UCSD-AML1 (cell line): ENCODE measurements around the gene FAM153A.
"Not testable (repeated sequence)": the region's sequence is repeated elsewhere in the genome, so short reads cannot be mapped to it uniquely, and the experiment has no call there.

Experiments used
- DNase-seq: peaks from one replicate; lab custom pipeline; 2025; ENCODE audit not compliant: unreplicated experiment; lab: John Stamatoyannopoulos, UW

The FAM153A gene

DNA sequence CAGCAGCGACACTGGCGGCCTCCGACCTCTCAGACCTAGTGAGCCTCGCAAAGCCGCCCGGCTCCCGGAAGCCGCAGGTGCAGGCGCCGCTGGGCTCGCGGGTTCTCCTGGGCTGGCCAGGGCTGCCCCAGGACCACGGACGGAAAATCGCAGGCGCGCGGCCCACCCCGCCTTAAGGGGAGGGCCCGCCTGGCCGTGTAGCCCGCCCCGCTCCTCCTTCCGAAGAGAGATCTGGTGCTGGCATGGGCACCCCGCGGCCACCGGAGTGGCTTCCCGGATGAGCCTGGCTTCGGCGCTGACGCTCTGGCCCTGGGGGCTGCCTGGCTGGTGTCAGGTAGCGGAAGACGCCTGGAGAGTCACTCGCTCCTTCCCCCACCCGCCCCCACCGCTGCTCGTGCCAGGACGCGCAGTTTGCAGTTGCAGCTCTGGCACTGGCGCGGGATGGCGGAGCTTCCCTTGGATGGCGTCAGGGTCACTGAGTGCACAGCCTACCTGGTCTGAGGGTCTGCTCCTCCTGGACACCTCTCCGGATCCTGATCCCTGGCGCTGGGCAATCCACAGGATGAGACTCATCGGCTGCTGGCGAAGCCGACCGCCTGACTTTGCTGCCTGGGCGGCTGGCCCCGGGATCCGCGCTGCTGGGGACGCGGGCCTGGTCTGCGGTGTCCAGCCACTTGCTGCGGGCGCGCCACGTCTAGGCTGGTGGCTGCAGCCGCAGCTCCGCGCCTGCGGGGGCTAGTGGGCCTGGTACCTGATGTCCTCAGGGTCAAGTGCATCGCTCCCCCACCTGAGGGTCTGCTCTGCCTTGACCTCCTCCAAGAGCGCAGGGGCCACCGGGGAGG is at the start of gene FAM153A:
Gene FAM153A, minus strand, starts transcription at position 108 of the 842 bp plus-strand sequence.
- DNase-seq: not testable (repeated sequence)

DNA sequence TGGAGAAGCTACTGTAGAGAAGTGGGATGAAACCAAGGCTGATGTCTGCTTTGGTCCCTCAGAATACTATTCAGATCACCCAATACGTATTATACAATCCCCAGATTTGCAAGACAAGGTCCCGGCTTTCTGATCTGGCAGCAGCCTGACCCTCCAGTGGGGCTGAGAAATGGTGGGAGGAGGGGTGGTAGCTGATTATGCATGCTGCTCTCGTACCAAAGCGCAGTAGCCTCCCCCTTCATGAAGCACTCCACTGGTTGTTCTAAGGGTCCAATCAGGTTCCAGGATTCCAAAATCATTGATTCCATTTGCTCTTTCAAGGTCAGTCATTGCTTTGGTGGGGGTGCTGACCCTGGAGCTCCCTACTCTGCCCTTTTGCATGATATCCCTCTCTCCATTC is 49.6 kb upstream of the FAM153A start:
- DNase-seq: not testable (repeated sequence)

DNA sequence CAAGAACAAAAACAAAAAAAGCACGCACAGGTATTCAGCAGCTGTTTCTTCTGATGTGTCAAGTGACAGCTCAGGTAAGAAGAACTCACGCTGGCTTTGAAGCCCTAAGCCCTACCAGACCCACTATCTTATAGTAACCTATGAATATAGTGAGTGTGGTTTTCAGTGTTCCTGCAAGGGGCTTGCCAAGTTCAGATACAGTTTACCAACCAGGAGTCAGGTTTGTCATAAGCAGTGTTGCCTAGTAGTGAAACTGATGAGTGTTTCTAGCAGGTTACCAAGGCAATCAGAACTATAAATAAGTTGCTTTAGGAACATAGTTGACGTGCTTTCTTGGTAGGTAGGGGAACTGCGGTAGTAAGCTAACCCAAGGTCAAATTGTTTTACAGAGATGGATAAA is 43.4 kb upstream of the FAM153A start:
- not testable (repeated sequence) for DNase-seq

GRCh38 chr5:177824776-177825175 is 42.1 kb upstream of the FAM153A start:
- DNase-seq: not testable (repeated sequence)

DNA sequence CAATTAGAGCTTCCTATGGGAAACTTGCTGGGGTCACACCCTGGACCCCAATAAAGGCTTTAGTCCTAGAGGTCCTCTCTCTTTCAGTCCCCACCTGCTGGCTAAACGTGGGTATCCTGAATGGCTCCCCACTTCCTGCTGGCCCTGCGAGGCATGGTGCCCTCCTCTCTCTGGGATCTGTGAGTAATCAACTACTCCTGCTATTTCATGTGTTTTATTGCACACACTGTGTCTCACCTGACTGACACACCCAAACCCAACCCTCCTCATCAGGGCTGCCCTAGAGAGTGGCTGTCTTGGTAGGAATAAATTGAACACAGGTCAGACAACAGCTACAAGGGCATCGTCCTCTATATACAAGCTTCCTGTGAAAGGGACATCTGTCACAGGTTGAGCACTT is 39.8 kb upstream of the FAM153A start:
- not testable (repeated sequence) for DNase-seq

DNA sequence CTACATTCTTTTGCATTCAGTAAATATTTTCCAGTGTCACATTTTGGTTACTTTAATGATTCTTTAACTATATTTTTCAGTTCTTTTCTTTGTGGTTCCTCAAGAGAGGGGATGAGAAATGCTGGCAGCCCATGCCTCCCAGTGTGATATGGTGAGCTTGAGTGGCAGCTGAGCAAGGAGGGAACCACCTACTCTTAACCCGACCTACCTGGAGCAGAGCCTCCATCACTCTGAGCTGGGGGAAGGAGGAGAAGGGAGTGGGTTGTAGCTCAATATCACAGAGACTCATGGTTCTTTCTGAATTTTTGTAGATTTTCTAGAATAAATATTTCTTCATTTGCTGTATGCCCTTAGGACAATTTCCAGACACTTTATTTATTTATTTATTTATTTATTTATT is 37.0 kb upstream of the FAM153A start:
- DNase-seq: not testable (repeated sequence)

DNA sequence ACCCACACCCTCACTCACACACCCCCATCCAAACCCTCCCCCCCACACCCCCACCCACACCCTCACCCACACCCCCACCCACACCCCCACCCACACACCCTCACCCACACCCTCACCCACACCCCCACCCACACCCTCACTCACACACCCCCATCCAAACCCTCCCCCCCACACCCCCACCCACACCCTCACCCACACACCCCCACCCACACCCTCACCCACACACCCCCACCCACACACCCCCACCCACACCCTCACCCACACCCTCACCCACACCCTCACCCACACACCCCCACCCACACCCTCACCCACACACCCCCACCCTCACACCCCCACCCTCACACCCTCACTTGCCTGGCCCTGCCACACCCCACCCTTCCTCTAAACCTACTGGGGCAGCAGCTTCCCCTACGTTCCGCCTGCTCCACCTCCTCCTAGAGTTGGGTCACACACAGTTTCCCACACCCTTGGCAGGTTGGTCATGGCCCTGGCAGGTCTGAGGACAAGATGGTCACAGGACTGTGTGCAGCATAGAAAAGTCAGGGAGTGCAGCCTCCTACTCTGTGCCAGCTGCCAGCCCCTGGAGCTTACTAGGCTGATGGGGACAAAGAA is 30.2 kb upstream of the FAM153A start:
- DNase-seq: not testable (repeated sequence)

DNA sequence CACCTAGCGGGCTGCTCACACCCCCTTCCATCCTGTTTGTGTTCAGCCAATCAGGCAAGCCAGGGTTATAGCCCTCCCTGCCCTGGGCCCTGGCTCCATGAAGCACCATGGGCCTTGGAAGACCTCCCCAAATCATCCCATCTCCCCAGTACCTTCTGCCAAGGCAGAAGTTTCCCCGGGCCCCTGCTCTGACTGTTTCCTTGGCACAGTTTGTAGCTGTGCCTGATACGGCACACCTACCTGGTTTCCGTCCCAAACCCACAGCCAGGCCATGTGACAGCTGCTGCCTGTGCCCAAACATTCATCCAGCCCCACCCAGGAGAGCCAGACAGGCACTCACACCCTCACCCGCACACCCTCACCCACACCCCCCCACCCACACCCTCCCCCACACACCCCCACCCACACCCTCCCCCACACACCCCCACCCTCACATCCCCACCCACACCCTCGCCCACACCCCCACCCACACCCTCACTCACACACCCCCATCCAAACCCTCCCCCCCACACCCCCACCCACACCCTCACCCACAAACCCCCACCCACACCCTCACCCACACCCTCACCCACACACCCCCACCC is 29.6 kb upstream of the FAM153A start:
- not testable (repeated sequence) for DNase-seq

DNA sequence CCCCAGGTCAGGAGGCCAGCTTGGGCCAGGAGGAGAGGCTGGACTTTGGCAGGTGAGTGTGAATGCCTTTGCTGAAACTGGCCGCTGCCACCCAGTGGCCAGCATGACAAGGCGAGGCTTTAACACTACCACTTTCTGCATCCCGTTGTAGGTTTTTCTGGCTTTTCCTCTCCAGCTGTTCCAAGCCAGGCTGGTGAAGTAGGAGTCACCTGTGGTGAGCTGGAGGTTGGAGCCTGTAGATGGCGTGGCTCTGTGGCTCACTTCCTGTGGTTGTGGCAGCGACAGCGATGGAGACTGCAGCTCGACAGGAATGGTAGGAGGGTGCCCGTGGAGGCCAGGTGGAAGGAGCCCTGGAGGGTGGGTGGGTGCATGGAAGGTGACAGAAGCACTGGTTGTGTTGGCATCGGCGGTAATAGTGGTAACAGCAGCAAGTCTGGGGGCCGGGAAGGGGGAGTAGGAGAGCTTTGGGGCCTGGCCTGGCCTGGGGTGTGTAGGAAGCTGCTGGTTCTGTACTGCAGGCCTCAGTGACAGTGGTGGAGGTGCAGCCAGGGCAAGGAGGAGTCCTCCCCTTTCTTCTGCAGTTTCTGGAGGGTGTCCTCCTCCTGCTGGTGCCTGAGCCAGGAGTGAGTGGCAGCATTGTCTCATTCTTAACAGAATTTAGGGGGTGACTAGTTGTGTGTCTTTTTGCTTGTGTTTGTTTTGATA is 26.7 kb upstream of the FAM153A start:
- DNase-seq: not testable (repeated sequence)

- DNase-seq: not testable (repeated sequence)
Observed at GRCh38 chr5:177808420-177808819, 25.7 kb upstream of the FAM153A start.

GRCh38 chr5:177807265-177807664 is 24.6 kb upstream of the FAM153A start:
- not testable (repeated sequence) for DNase-seq

GRCh38 chr5:177801427-177801826 is 18.7 kb upstream of the FAM153A start:
- DNase-seq: not testable (repeated sequence)

- not testable (repeated sequence) for DNase-seq
Observed at GRCh38 chr5:177798237-177798840, 15.6 kb upstream of the FAM153A start.

GRCh38 chr5:177793272-177793671 is 10.6 kb upstream of the FAM153A start:
- not testable (repeated sequence) for DNase-seq

GRCh38 chr5:177791649-177792048 is 8.9 kb upstream of the FAM153A start:
- DNase-seq: not testable (repeated sequence)

DNA sequence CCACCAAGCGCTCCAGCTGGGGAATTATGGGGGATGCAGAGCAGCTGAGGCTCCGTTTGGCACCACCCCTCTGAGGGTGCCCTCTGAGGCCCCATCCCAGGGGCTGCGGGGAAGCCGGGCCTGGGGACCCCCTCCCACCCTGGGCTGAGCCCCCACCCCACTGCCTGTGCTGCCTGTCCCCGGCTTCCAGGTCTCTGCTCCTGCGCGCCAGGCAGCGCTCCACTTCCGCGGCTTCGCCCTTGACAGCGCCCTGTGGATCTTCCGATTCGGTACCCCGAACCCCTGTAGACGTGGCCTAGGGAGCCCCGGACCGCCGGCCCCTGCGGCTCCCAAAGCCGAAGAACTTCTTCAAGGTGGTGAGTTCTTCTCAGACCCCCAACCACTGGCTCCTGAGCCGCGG is 530 bp downstream of the FAM153A start:
- DNase-seq: not testable (repeated sequence)

- not testable (repeated sequence) for DNase-seq
Observed at GRCh38 chr5:177771206-177771605, 11.5 kb downstream of the FAM153A start.

DNA sequence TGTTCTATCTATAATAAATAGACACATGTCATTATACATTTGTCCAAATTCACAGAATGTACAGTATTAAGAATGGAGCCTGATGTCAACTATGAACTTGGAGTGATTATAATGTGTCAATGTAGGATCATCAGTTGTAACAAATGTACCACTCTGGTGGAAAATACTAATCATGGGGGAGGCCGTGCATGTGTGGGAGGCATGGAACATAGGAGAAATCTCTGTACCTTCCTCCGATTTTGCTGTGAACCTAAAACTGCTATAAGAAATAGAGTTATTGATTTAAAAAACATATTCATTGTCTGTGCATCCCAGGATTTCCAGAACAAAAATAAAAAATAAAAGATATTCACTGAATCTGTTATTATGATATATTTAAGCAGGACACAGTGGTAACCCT is 12.1 kb downstream of the FAM153A start:
- not testable (repeated sequence) for DNase-seq

GRCh38 chr5:177763737-177764508 is 18.8 kb downstream of the FAM153A start:
- not testable (repeated sequence) for DNase-seq

DNA sequence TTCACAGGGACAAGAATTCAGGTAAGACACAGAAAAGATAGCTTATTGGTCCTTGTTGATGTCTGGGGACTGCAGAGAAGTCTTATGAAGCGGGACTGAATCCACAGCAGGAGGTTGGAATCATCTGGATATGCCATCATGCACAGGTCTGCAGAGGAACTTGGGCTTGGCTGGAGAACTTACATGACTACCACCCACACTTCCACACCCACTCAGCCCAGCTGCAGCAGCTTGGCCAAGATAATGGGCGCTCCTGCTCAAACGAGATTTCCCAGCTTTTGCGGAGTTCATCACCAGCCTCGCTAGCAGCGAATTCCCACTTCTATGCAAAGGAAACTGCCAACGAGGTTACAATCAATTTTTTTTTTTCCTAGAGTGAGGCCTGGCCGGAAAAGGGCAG is 21.7 kb downstream of the FAM153A start:
- DNase-seq: not testable (repeated sequence)
